Measurements from ENCODE around the gene CPD.

Gene CPD

DNA sequence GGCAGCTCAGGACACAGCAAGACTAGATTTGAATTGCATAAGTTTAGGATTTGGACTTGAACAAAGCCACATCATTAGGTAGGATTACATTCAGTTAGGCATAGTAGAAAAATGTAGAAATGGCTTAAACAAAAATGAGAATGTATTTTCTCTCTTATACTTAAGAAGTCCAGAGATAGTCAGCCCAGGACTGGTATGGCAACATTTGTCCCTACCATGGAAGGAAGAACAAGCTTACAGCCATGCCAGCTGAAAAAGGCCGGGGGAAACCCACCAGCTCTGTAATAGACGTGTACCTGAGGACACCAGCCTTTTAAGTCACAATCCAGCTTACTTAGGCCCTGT lies 33.7 kb upstream of the CPD start:
- Histone ChIP-seq H3K9ac (ENCODE audit: low read length) (no peak overlapping the region), H2AFZ (ENCODE audit: low read depth, low read length) (peak overlapping the region; percentile 92; the same call in 1 of the 2 replicates), H3K27me3 (ENCODE audit: low read depth, low read length) (peaks cover 16% of the 10 kb centered on the region), H3K4me2 (ENCODE audit: low read length) (no peak overlapping the region), H3K4me3 (ENCODE audit: low read length) (no peak overlapping the region), H3K27ac (ENCODE audit: low read length) (no peak overlapping the region), H3K36me3 (replicated peaks; ENCODE audit: low read depth, low read length) (no peaks in the 10 kb centered on the region), H3K4me1 (ENCODE audit: low read length) (peaks cover 14% of the 10 kb centered on the region), H4K20me1 (ENCODE audit: insufficient read depth, low read length) (no peaks in the 10 kb centered on the region), H3K79me2 (ENCODE audit: low read length) (no peaks in the 10 kb centered on the region), H3K9me3 (ENCODE audit: insufficient read depth, low read length) (no peaks in the 10 kb centered on the region)
- TF ChIP-seq, protein P1, sequence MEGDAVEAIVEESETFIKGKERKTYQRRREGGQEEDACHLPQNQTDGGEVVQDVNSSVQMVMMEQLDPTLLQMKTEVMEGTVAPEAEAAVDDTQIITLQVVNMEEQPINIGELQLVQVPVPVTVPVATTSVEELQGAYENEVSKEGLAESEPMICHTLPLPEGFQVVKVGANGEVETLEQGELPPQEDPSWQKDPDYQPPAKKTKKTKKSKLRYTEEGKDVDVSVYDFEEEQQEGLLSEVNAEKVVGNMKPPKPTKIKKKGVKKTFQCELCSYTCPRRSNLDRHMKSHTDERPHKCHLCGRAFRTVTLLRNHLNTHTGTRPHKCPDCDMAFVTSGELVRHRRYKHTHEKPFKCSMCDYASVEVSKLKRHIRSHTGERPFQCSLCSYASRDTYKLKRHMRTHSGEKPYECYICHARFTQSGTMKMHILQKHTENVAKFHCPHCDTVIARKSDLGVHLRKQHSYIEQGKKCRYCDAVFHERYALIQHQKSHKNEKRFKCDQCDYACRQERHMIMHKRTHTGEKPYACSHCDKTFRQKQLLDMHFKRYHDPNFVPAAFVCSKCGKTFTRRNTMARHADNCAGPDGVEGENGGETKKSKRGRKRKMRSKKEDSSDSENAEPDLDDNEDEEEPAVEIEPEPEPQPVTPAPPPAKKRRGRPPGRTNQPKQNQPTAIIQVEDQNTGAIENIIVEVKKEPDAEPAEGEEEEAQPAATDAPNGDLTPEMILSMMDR (IDR thresholded peaks at IDR 0.05; ENCODE audit: low read depth, low read length), result no peak
- TF ChIP-seq EZH2phosphoT487 (IDR thresholded peaks at IDR 0.05; ENCODE audit: low read depth), result no peak

DNA sequence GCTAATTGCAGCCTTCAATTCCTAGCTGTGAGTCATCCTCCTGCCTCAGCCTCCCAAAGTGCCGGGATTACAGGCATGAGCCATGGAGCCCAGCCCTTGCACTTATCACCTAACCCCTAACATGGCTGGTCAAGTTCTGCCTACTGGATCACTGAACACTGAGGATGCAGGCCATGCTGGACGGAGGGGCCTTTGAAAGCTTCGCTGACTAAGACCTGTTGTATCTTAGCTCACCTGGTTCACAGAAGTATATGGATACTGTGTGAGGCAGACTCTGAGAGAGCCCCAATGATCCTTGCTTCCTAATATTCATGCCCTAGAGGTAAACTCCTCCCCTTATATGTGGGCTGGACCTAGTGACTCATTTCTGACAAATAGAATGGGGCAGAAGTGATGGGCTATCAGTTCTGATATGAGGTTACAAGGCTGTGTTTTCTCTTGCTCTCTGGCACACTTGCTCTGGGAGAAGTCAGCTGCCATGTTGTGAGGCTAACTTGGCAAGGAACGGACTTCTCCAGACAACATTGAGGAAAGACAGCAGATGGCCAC lies 33.1 kb upstream of the CPD start:
- Histone ChIP-seq H3K36me3 (replicated peaks; ENCODE audit: low read depth, low read length) (no peaks in the 10 kb centered on the region), H3K79me2 (ENCODE audit: low read length) (no peaks in the 10 kb centered on the region), H2AFZ (ENCODE audit: low read depth, low read length) (no peak overlapping the region), H3K4me1 (ENCODE audit: low read length) (peaks cover 10% of the 10 kb centered on the region), H3K9ac (ENCODE audit: low read length) (no peak overlapping the region), H3K4me3 (ENCODE audit: low read length) (no peak overlapping the region), H3K27me3 (ENCODE audit: low read depth, low read length) (peaks cover 16% of the 10 kb centered on the region), H4K20me1 (ENCODE audit: insufficient read depth, low read length) (no peaks in the 10 kb centered on the region), H3K9me3 (ENCODE audit: insufficient read depth, low read length) (no peaks in the 10 kb centered on the region), H3K27ac (ENCODE audit: low read length) (no peak overlapping the region), H3K4me2 (ENCODE audit: low read length) (no peak overlapping the region)
- TF ChIP-seq, protein P1 (IDR thresholded peaks at IDR 0.05; ENCODE audit: low read depth, low read length), result no peak
- no peak for TF ChIP-seq EZH2phosphoT487 (IDR thresholded peaks at IDR 0.05; ENCODE audit: low read depth)

DNA sequence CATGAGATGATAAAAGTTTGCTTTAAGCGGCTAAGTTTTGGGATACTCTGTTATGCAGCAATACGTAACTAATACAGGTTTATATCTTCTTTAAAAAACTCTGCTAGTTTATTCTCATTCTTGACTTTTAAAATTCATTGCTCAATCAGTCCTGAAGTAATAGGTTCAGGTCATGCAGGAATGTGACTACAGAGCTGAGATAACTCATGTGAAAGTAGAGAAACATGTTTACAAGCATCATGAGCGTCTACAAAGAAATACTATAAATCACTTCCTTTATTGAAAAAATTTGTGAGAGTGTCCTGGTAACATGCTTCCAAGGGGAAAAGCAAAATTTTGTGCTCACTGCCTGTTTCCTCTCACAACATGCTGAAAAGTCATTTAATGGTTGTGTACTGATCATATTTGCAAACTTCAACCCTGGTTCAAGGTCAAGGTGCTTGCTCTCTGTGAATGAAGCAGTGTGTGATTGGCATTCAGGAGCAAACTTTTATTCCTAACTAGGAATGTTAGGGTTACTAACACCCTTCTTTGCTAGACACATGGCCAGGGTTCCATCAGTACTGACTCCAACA lies 32.4 kb upstream of the CPD start:
- Histone ChIP-seq H3K9ac (ENCODE audit: low read length) (no peak overlapping the region), H3K4me1 (ENCODE audit: low read length) (peaks cover 5% of the 10 kb centered on the region; the same call in 1 of the 2 replicates), H3K9me3 (ENCODE audit: insufficient read depth, low read length) (no peaks in the 10 kb centered on the region), H2AFZ (ENCODE audit: low read depth, low read length) (no peak overlapping the region), H3K27ac (ENCODE audit: low read length) (no peak overlapping the region), H4K20me1 (ENCODE audit: insufficient read depth, low read length) (no peaks in the 10 kb centered on the region), H3K27me3 (ENCODE audit: low read depth, low read length) (peaks cover 16% of the 10 kb centered on the region), H3K36me3 (replicated peaks; ENCODE audit: low read depth, low read length) (no peaks in the 10 kb centered on the region), H3K4me2 (ENCODE audit: low read length) (no peak overlapping the region), H3K79me2 (ENCODE audit: low read length) (no peaks in the 10 kb centered on the region), H3K4me3 (ENCODE audit: low read length) (no peak overlapping the region)
- no peak for TF ChIP-seq EZH2phosphoT487 (IDR thresholded peaks at IDR 0.05; ENCODE audit: low read depth)
- TF ChIP-seq, protein P1 (IDR thresholded peaks at IDR 0.05; ENCODE audit: low read depth, low read length), result no peak

DNA sequence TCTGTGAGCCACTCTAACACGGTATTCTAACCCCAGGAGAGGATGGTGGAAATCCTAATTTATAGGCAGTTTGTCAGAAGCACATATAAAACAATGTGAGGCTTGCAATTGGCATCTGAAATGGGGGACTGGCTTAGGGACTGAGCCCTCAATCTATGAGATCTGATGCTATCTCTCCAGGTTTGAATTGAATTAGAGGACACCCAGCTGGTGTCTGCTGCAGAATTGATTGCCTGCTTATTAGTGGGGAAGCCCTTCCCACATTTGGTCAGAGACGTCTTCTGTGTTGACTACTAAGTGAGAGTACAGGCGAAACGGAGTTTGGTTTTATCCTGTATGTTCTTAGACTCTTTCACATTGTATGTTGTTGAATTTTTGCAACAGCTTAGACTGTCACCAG lies 31.2 kb upstream of the CPD start:
- Histone ChIP-seq H3K27me3 (ENCODE audit: low read depth, low read length) (peaks cover 16% of the 10 kb centered on the region), H3K36me3 (replicated peaks; ENCODE audit: low read depth, low read length) (no peaks in the 10 kb centered on the region), H3K4me1 (ENCODE audit: low read length) (peaks cover 5% of the 10 kb centered on the region; the same call in 1 of the 2 replicates), H3K9me3 (ENCODE audit: insufficient read depth, low read length) (no peaks in the 10 kb centered on the region), H4K20me1 (ENCODE audit: insufficient read depth, low read length) (no peaks in the 10 kb centered on the region), H3K27ac (ENCODE audit: low read length) (no peak overlapping the region), H3K79me2 (ENCODE audit: low read length) (no peaks in the 10 kb centered on the region), H3K4me2 (ENCODE audit: low read length) (no peak overlapping the region), H3K4me3 (ENCODE audit: low read length) (no peak overlapping the region), H2AFZ (ENCODE audit: low read depth, low read length) (no peak overlapping the region), H3K9ac (ENCODE audit: low read length) (no peak overlapping the region)
- TF ChIP-seq EZH2phosphoT487 (IDR thresholded peaks at IDR 0.05; ENCODE audit: low read depth), result no peak
- TF ChIP-seq, protein P1 (IDR thresholded peaks at IDR 0.05; ENCODE audit: low read depth, low read length), result no peak

Data from OCI-LY3 (cell line).